GM23248 (cell line): ENCODE results near the gene SLC9A5. TPM values are rescaled to one million over a fixed set of nuclear protein-coding genes. Genes with fewer than 3 reads are reported as not detected.
A peak's percentile ranks its signal among the peaks of the same experiment; 100 is the strongest.

Source experiments
- DNase-seq: peaks from one replicate; pipeline ENCODE4 v3.0.0-alpha.2; 2015
- H2AFZ ChIP-seq: fragments of 200-600 bp; sonication (generic); 2 replicates; pipeline ENCODE4 v1.6.1; 2016; ENCODE audit warnings: antibody characterized with exemption
- H3F3A ChIP-seq: fragments of 200-600 bp; sonication (generic); 2 replicates; pipeline ENCODE4 v1.6.1; 2016; ENCODE audit warnings: mild to moderate bottlenecking, antibody characterized with exemption, mixed run types; ENCODE audit not compliant: insufficient read depth
- H3K27ac ChIP-seq: fragments of 200-600 bp; sonication (generic); 2 replicates; pipeline ENCODE4 v1.5.1; 2016; ENCODE audit warnings: mild to moderate bottlenecking
- H3K27me3 ChIP-seq: fragments of 200-600 bp; sonication (generic); replicated peaks from 2 replicates; pipeline ENCODE4 v1.6.1; 2016; ENCODE audit warnings: mild to moderate bottlenecking; ENCODE audit not compliant: insufficient read depth
- H3K36me3 ChIP-seq: fragments of 200-600 bp; sonication (generic); 2 replicates; pipeline ENCODE4 v1.6.1; 2016; ENCODE audit warnings: low read depth, mild to moderate bottlenecking
- H3K4me1 ChIP-seq: fragments of 200-600 bp; sonication (generic); 2 replicates; pipeline ENCODE4 v1.6.1; 2016; ENCODE audit warnings: mild to moderate bottlenecking; ENCODE audit not compliant: insufficient read depth
- H3K4me2 ChIP-seq: fragments of 200-600 bp; sonication (generic); one replicate; pipeline ENCODE4 v1.6.1; 2016; ENCODE audit warnings: mild to moderate bottlenecking; ENCODE audit not compliant: unreplicated experiment
- H3K4me3 ChIP-seq: fragments of 200-600 bp; sonication (generic); 2 replicates; pipeline ENCODE4 v1.5.1; 2016; ENCODE audit warnings: mild to moderate bottlenecking
- H3K79me2 ChIP-seq: fragments of 200-600 bp; sonication (generic); 2 replicates; pipeline ENCODE4 v1.6.1; 2016; ENCODE audit warnings: mild to moderate bottlenecking; ENCODE audit not compliant: insufficient read depth
- H3K9ac ChIP-seq: fragments of 200-600 bp; sonication (generic); 2 replicates; pipeline ENCODE4 v1.6.1; 2016; ENCODE audit warnings: mild to moderate bottlenecking
- H3K9me2 ChIP-seq: fragments of 200-600 bp; sonication (generic); 2 replicates; pipeline ENCODE4 v1.6.1; 2016; ENCODE audit warnings: mixed run types, mild to moderate bottlenecking, moderate library complexity; ENCODE audit not compliant: insufficient read depth
- H3K9me3 ChIP-seq: fragments of 200-600 bp; sonication (generic); one replicate; pipeline ENCODE4 v1.6.1; 2017; ENCODE audit warnings: low read depth
- H4K20me1 ChIP-seq: fragments of 200-600 bp; sonication (generic); 2 replicates; pipeline ENCODE4 v1.6.0; 2016; ENCODE audit not compliant: insufficient read depth
- EZH2 ChIP-seq: fragments of 200-600 bp; sonication (generic); IDR thresholded peaks from 2 replicates; pipeline ENCODE4 v1.6.1; 2018; ENCODE audit warnings: antibody characterized with exemption, mild to moderate bottlenecking; ENCODE audit not compliant: insufficient read depth, poor library complexity, severe bottlenecking
- EZH2phosphoT487 ChIP-seq: fragments of 200-600 bp; sonication (generic); IDR thresholded peaks from 2 replicates; pipeline ENCODE4 v1.6.1; 2018; ENCODE audit warnings: antibody characterized with exemption, moderate library complexity, mild to moderate bottlenecking, low read depth; ENCODE audit not compliant: insufficient read depth
- WGBS, 2 experiments: methylation state at CpG; one replicate each; pipeline ENCODE4 v1.1.6; 2015 to 2017; ENCODE audit warnings: low lambda C conversion rate in 2 of 2, low coverage in 1 of 2; ENCODE audit errors: missing lambda C conversion rate in 2 of 2; 5-methylcytosine and 5-hydroxymethylcytosine counted together
- in situ Hi-C: fragments of 300-500 bp; cut with MboI; formaldehyde crosslinking; loops from 2 replicates; pipeline ENCODE4 v1.15.0; 2020
- polyA plus RNA-seq: library from polyadenylated mRNA; unstranded; fragments of >200 nt; fragmentation: Nextera tagmentation; extraction: Ambion mirVana; gene quantifications from 2 replicates; pipeline ENCODE4 v1.2.1, GENCODE V29; 2016
- total RNA-seq: library from RNA; depleted of rRNA; stranded (reverse); fragments of >200 nt; shearing (Covaris generic); gene quantifications from 2 replicates; pipeline ENCODE4 v1.2.3, GENCODE V29; 2014

Gene SLC9A5
- total and polyA plus RNA-seq, 2 experiments from 2014 or later, result 2.2 to 2.5 TPM

GRCh38 chr16:67284699-67285646 is 36.2 kb downstream of the SLC9A5 start:
- H4K20me1 ChIP-seq, result no peaks in the 10 kb centered on the region
- in situ Hi-C loops, result no loop called here

GRCh38 chr16:67286441-67287235 is 37.9 kb downstream of the SLC9A5 start:
- Histone ChIP-seq H2AFZ (no peak overlapping the region), H3K4me2 (no peak overlapping the region), H3K4me3 (no peak overlapping the region), H3K9me3 (no peaks in the 10 kb centered on the region), H3K27me3 (no peaks in the 10 kb centered on the region), H3K27ac (no peak overlapping the region), H3K9ac (no peak overlapping the region), H3K4me1 (no peaks in the 10 kb centered on the region), H3K79me2 (no peaks in the 10 kb centered on the region), H4K20me1 (no peaks in the 10 kb centered on the region), H3F3A (no peaks in the 10 kb centered on the region), H3K36me3 (no peaks in the 10 kb centered on the region), H3K9me2 (no peaks in the 10 kb centered on the region)
- DNase-seq, result no peak
- in situ Hi-C loops, result no loop called here
- 97 to 98% methylated on average over 28 of the region's 28 CpGs for WGBS, 2 experiments
- no peak for TF ChIP-seq EZH2
- TF ChIP-seq EZH2phosphoT487, result no peak

More at GRCh38 chr16:67284699-67285646, 36.2 kb downstream of the SLC9A5 start:
- no peak for TF ChIP-seq EZH2phosphoT487
- no peak for TF ChIP-seq EZH2
- no peak overlapping the region for H3K27ac ChIP-seq
- H3K36me3 ChIP-seq, result no peaks in the 10 kb centered on the region
- H3F3A ChIP-seq, result no peaks in the 10 kb centered on the region
- WGBS, 2 experiments, result 86 to 88% methylated on average over 31 to 34 of the region's 34 CpGs
- H3K9me3 ChIP-seq, result no peaks in the 10 kb centered on the region
- no peak overlapping the region for H3K9ac ChIP-seq
- no peak overlapping the region for H2AFZ ChIP-seq
- peak; percentile 32 for DNase-seq
- H3K79me2 ChIP-seq, result no peaks in the 10 kb centered on the region
- no peak overlapping the region for H3K4me2 ChIP-seq
- H3K9me2 ChIP-seq, result no peaks in the 10 kb centered on the region
- H3K27me3 ChIP-seq, result no peaks in the 10 kb centered on the region
- H3K4me3 ChIP-seq, result no peak overlapping the region
- no peaks in the 10 kb centered on the region for H3K4me1 ChIP-seq

DNA sequence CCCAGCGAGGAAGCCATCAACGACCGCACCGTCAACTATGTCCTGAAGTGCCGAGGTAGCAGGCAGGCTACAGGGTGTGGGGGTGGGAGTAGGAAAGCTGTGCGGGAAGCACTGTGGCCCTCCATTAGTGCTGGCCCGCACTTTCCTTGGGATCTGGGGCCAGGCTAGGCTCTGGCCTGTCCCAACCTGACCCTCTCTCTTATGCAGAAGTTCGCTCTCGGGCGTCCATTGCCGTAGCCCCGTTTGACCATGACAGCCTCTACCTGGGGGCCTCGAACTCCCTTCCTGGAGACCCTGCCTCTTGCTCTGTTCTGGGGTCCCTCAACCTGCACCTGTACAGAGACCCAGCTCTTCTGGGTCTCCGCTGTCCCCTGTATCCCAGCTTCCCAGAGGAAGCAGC is 39.2 kb downstream of the SLC9A5 start:
- Histone ChIP-seq H3K4me2 (no peak overlapping the region), H3F3A (no peaks in the 10 kb centered on the region), H3K27ac (no peak overlapping the region), H3K4me1 (no peaks in the 10 kb centered on the region), H3K4me3 (no peak overlapping the region), H3K9me3 (no peaks in the 10 kb centered on the region), H2AFZ (no peak overlapping the region), H3K9ac (no peak overlapping the region), H3K79me2 (no peaks in the 10 kb centered on the region), H4K20me1 (no peaks in the 10 kb centered on the region), H3K36me3 (no peaks in the 10 kb centered on the region), H3K27me3 (no peaks in the 10 kb centered on the region), H3K9me2 (no peaks in the 10 kb centered on the region)
- TF ChIP-seq EZH2phosphoT487 (no peak), EZH2 (no peak)
- no peak for DNase-seq
- 91 to 96% methylated on average over 14 of the region's 14 CpGs for WGBS, 2 experiments
- in situ Hi-C loops, result no loop called here

GRCh38 chr16:67291461-67291860 is 42.7 kb downstream of the SLC9A5 start:
- H2AFZ ChIP-seq, result no peak overlapping the region
- TF ChIP-seq EZH2phosphoT487 (no peak), EZH2 (no peak)
- no peak overlapping the region for H3K9ac ChIP-seq
- H3K4me1 ChIP-seq, result peaks cover 21% of the 10 kb centered on the region
- H3K4me2 ChIP-seq, result no peak overlapping the region
- no peaks in the 10 kb centered on the region for H3K9me3 ChIP-seq
- no peak for DNase-seq
- 82 to 84% methylated on average over 7 of the region's 7 CpGs for WGBS, 2 experiments
- H4K20me1 ChIP-seq, result no peaks in the 10 kb centered on the region
- no peak overlapping the region for H3K4me3 ChIP-seq
- no peaks in the 10 kb centered on the region for H3K9me2 ChIP-seq
- H3F3A ChIP-seq, result no peaks in the 10 kb centered on the region
- in situ Hi-C loops, result no loop called here
- H3K36me3 ChIP-seq, result no peaks in the 10 kb centered on the region
- H3K27ac ChIP-seq, result no peak overlapping the region
- H3K27me3 ChIP-seq, result no peaks in the 10 kb centered on the region
- no peaks in the 10 kb centered on the region for H3K79me2 ChIP-seq
